Upper lobe of left lung (tissue), 6 donors: Measurements from ENCODE around the gene GRID1. TPM values are rescaled to one million over a fixed set of nuclear protein-coding genes. Genes with fewer than 3 reads are reported as not detected.

Experiments
- ATAC-seq, 2 donors: fragments of 200-7000 bp; cut with Tn5 transposase; one replicate each; pipeline ENCODE4 v1.9.1; 2022; ENCODE audit warnings: mild to moderate bottlenecking in 2 of 2, moderate library complexity in 2 of 2; ENCODE audit not compliant: low FRiP score in 2 of 2
- DNase-seq, 2 donors: peaks; one replicate each; pipeline ENCODE4 v3.0.0-alpha.2; 2019 to 2020
- H3K27ac ChIP-seq, 4 donors: fragments of 200-600 bp; sonication (generic); one replicate each; pipeline ENCODE4 v1.5.1; 2016 to 2019
- H3K27me3 ChIP-seq, 4 donors: fragments of 200-600 bp; sonication (generic); one replicate each; pipeline ENCODE4 v1.5.1; 2017 to 2019
- H3K36me3 ChIP-seq, 4 donors: fragments of 200-600 bp; sonication (generic); one replicate each; pipeline ENCODE4 v1.5.1; 2016 to 2019
- H3K4me1 ChIP-seq, 4 donors: fragments of 200-600 bp; sonication (generic); one replicate each; pipeline ENCODE4 v1.5.1; 2018 to 2019
- H3K4me3 ChIP-seq, 4 donors: fragments of 200-600 bp; sonication (generic); one replicate each; pipeline ENCODE4 v1.5.1; 2017 to 2019; ENCODE audit warnings: mild to moderate bottlenecking in 2 of 4, moderate library complexity in 1 of 4
- H3K9me3 ChIP-seq, 4 donors: fragments of 200-600 bp; sonication (generic); one replicate each; pipeline ENCODE4 v1.5.1; 2018 to 2019
- EP300 ChIP-seq, 4 donors: sonication (generic); formaldehyde crosslinking; IDR thresholded peaks; one replicate each; pipeline ENCODE4 v1.5.1; 2017; ENCODE audit warnings: antibody characterized with exemption in 4 of 4, control low read depth in 2 of 4
- POLR2A ChIP-seq, 4 donors: fragments of 450-650 bp; IDR thresholded peaks; one replicate each; pipeline ENCODE4 v1.5.1; 2016 to 2017; ENCODE audit warnings: antibody characterized with exemption in 4 of 4, mild to moderate bottlenecking in 2 of 4
- POLR2AphosphoS5 ChIP-seq, 2 donors: sonication (generic); formaldehyde crosslinking; IDR thresholded peaks; one replicate each; pipeline ENCODE4 v1.5.1; 2017; ENCODE audit warnings: antibody characterized with exemption in 2 of 2
- WGBS, 2 donors: methylation state at CpG; one replicate each; pipeline ENCODE4 v1.1.5; 2017 to 2018; 5-methylcytosine and 5-hydroxymethylcytosine counted together
- total RNA-seq, 6 donors: library from RNA; depleted of rRNA in 4 of 6; stranded (reverse); fragments of >200 nt in 4 of 6; gene quantifications; one replicate each; pipeline versions ENCODE4 v1.1.0 to v1.2.1, GENCODE V29; 2016 to 2021
- TF ChIP-seq, protein P1 (sequence below), 6 experiments: fragments of 450-650 bp in 4 of 6; fragments of 200-600 bp in 2 of 6; sonication (generic) in 2 of 6; IDR thresholded peaks; one replicate each; pipeline ENCODE4 v1.5.1; 2016 to 2019; ENCODE audit warnings: antibody characterized with exemption in 6 of 6
- donor health status: DM: no; HTN: no; CAD: no; lungs with moderate emphysema.
- donor health status: DM: no; HTN: yes; CAD: no; lungs with severe emphysema.

The GRID1 gene
- total RNA-seq, 6 donors from 2014 or later, result 1.5 to 5.2 (median 3.2) TPM

GRCh38 chr10:86226016-86226415 is 140.6 kb downstream of the GRID1 start:
- TF ChIP-seq EP300 (IDR thresholded peaks at IDR 0.05), result no peak
- no peak for TF ChIP-seq POLR2A (IDR thresholded peaks at IDR 0.05)
- TF ChIP-seq, protein P1, sequence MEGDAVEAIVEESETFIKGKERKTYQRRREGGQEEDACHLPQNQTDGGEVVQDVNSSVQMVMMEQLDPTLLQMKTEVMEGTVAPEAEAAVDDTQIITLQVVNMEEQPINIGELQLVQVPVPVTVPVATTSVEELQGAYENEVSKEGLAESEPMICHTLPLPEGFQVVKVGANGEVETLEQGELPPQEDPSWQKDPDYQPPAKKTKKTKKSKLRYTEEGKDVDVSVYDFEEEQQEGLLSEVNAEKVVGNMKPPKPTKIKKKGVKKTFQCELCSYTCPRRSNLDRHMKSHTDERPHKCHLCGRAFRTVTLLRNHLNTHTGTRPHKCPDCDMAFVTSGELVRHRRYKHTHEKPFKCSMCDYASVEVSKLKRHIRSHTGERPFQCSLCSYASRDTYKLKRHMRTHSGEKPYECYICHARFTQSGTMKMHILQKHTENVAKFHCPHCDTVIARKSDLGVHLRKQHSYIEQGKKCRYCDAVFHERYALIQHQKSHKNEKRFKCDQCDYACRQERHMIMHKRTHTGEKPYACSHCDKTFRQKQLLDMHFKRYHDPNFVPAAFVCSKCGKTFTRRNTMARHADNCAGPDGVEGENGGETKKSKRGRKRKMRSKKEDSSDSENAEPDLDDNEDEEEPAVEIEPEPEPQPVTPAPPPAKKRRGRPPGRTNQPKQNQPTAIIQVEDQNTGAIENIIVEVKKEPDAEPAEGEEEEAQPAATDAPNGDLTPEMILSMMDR (IDR thresholded peaks at IDR 0.05), result no peak
- no peak for TF ChIP-seq POLR2AphosphoS5 (IDR thresholded peaks at IDR 0.05)
- Histone ChIP-seq H3K4me1 (no peaks in the 10 kb centered on the region), H3K27me3 (no peaks in the 10 kb centered on the region), H3K9me3 (no peaks in the 10 kb centered on the region), H3K27ac (no peak overlapping the region), H3K36me3 (no peaks in the 10 kb centered on the region), H3K4me3 (no peak overlapping the region)
- no peak for DNase-seq
- no peak for ATAC-seq
- WGBS, 2 donors, result 87 to 91% methylated on average over 8 of the region's 8 CpGs

- DNase-seq (no peak), ATAC-seq (peak in 1 of 2 donors; percentile 26)
- Histone ChIP-seq H3K27ac (no peak overlapping the region), H3K9me3 (no peaks in the 10 kb centered on the region), H3K4me3 (no peak overlapping the region), H3K4me1 (no peaks in the 10 kb centered on the region), H3K36me3 (no peaks in the 10 kb centered on the region), H3K27me3 (no peaks in the 10 kb centered on the region)
- TF ChIP-seq EP300 (IDR thresholded peaks at IDR 0.05), result no peak
- TF ChIP-seq, protein P1 (IDR thresholded peaks at IDR 0.05), result no peak
- TF ChIP-seq POLR2A (IDR thresholded peaks at IDR 0.05), result no peak
- no peak for TF ChIP-seq POLR2AphosphoS5 (IDR thresholded peaks at IDR 0.05)
- WGBS, 2 donors, result 55 to 59% methylated on average over 9 to 10 of the region's 10 CpGs
Measured at GRCh38 chr10:86225103-86225782, 141.4 kb downstream of the GRID1 start.

- no peak for DNase-seq
Measured at GRCh38 chr10:86224354-86225102, 142.1 kb downstream of the GRID1 start.

DNA sequence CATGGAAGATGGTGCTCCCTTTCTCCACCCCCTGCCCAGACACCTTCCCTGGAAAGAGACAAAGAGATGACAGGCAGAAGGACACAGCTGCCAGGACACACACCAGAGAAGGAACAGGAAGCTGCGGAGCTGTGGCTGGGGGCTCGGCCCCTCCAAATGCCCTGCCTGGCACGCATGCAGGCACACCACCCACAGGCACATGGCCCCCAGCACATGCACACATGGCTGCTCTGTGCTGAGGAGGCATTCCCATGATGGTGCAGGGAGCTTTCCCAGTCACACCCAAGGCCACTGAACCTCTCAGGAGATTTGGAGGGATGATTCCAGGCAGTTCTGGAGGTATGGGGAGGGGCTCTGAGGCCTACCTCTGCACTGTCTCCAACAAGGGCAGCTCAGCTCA is 143.3 kb downstream of the GRID1 start:
- 64 to 74% methylated on average over 3 of the region's 3 CpGs for WGBS, 2 donors

More at GRCh38 chr10:86224354-86225102, 142.1 kb downstream of the GRID1 start:
- TF ChIP-seq, protein P1 (IDR thresholded peaks at IDR 0.05), result no peak
- TF ChIP-seq POLR2A (IDR thresholded peaks at IDR 0.05) (no peak), POLR2AphosphoS5 (IDR thresholded peaks at IDR 0.05) (no peak), EP300 (IDR thresholded peaks at IDR 0.05) (no peak)
- no peak for ATAC-seq
- H3K36me3 ChIP-seq, result no peaks in the 10 kb centered on the region
- H3K27me3 ChIP-seq, result no peaks in the 10 kb centered on the region
- no peak overlapping the region for H3K27ac ChIP-seq
- no peak overlapping the region for H3K4me3 ChIP-seq
- WGBS, 2 donors, result 57 to 62% methylated on average over 8 of the region's 8 CpGs
- no peaks in the 10 kb centered on the region for H3K9me3 ChIP-seq
- no peaks in the 10 kb centered on the region for H3K4me1 ChIP-seq

More for the DNA sequence above, 143.3 kb downstream of the GRID1 start:
- Histone ChIP-seq H3K27ac (no peak overlapping the region), H3K4me1 (no peaks in the 10 kb centered on the region), H3K4me3 (no peak overlapping the region), H3K9me3 (no peaks in the 10 kb centered on the region), H3K36me3 (no peaks in the 10 kb centered on the region), H3K27me3 (no peaks in the 10 kb centered on the region)
- TF ChIP-seq POLR2AphosphoS5 (IDR thresholded peaks at IDR 0.05), result no peak
- no peak for TF ChIP-seq EP300 (IDR thresholded peaks at IDR 0.05)
- TF ChIP-seq POLR2A (IDR thresholded peaks at IDR 0.05), result no peak
- TF ChIP-seq, protein P1 (IDR thresholded peaks at IDR 0.05), result no peak
- DNase-seq (peak in 1 of 2 donors; percentile 20), ATAC-seq (no peak)
